OCI-LY1 (cell line): ENCODE measurements around the gene TMEM178B.

Source experiments
- H2AFZ ChIP-seq: fragments of 200-600 bp; sonication (generic), shearing (Covaris generic); 2 replicates; pipeline ENCODE4 v1.6.0; 2014; ENCODE audit warnings: antibody characterized with exemption, mild to moderate bottlenecking, low read length
- H3F3A ChIP-seq: fragments of 200-600 bp; sonication (generic), shearing (Covaris generic); 2 replicates; pipeline ENCODE4 v1.6.0; 2014; ENCODE audit warnings: mild to moderate bottlenecking, antibody characterized with exemption, low read length, moderate library complexity; ENCODE audit not compliant: insufficient read depth
- H3K27ac ChIP-seq: fragments of 200-600 bp; sonication (generic); 2 replicates; pipeline ENCODE4 v1.5.1; 2014; ENCODE audit warnings: low read length, mixed run types, mild to moderate bottlenecking, low read depth; ENCODE audit not compliant: poor library complexity, severe bottlenecking
- H3K27me3 ChIP-seq: fragments of 200-600 bp; sonication (generic); 2 replicates; pipeline ENCODE4 v1.6.0; 2014; ENCODE audit warnings: antibody characterized with exemption, mild to moderate bottlenecking, low read length, moderate library complexity; ENCODE audit not compliant: insufficient read depth
- H3K36me3 ChIP-seq: fragments of 200-600 bp; sonication (generic); 2 replicates; pipeline ENCODE4 v1.6.1; 2014; ENCODE audit warnings: mild to moderate bottlenecking, antibody characterized with exemption, low read length, moderate library complexity, mixed read lengths; ENCODE audit not compliant: insufficient read depth
- H3K4me1 ChIP-seq: fragments of 200-600 bp; sonication (generic); 2 replicates; pipeline ENCODE4 v1.5.1; 2014; ENCODE audit warnings: mild to moderate bottlenecking, low read length, moderate library complexity; ENCODE audit not compliant: insufficient read depth, severe bottlenecking
- H3K4me2 ChIP-seq: fragments of 200-600 bp; sonication (generic), shearing (Covaris generic); 2 replicates; pipeline ENCODE4 v1.6.1; 2014; ENCODE audit warnings: low read length
- H3K4me3 ChIP-seq: fragments of 200-600 bp; sonication (generic); 2 replicates; pipeline ENCODE4 v1.5.1; 2014; ENCODE audit warnings: low read length, low read depth, mild to moderate bottlenecking, mixed read lengths; ENCODE audit not compliant: poor library complexity, severe bottlenecking
- H3K79me2 ChIP-seq: fragments of 200-600 bp; shearing (Covaris generic); 2 replicates; pipeline ENCODE4 v1.6.1; 2016; ENCODE audit warnings: mixed run types, low read length, mixed read lengths; ENCODE audit not compliant: insufficient read depth
- H3K9ac ChIP-seq: fragments of 200-600 bp; sonication (generic), shearing (Covaris generic); 2 replicates; pipeline ENCODE4 v1.6.1; 2014; ENCODE audit warnings: mild to moderate bottlenecking, low read length, mixed read lengths
- H3K9me2 ChIP-seq: fragments of 200-600 bp; sonication (generic), shearing (Covaris generic); 2 replicates; pipeline ENCODE4 v1.6.1; 2014; ENCODE audit warnings: low read depth, mild to moderate bottlenecking, low read length, mixed read lengths
- H3K9me3 ChIP-seq: fragments of 200-600 bp; shearing (Covaris generic); 2 replicates; pipeline ENCODE4 v1.6.1; 2014; ENCODE audit warnings: low read length, mixed read lengths
- H4K20me1 ChIP-seq: fragments of 200-600 bp; sonication (generic), shearing (Covaris generic); 2 replicates; pipeline ENCODE4 v1.6.0; 2016; ENCODE audit warnings: mild to moderate bottlenecking, low read length; ENCODE audit not compliant: insufficient read depth
- EZH2 ChIP-seq: fragments of 200-600 bp; sonication (generic), shearing (Covaris generic); IDR thresholded peaks from 2 replicates; pipeline ENCODE4 v1.8.0; 2017; ENCODE audit warnings: borderline replicate concordance, mixed run types, mild to moderate bottlenecking, antibody characterized with exemption, low read length, moderate library complexity, mixed read lengths
- TF ChIP-seq, protein P1 (sequence below): fragments of 200-600 bp; sonication (generic), shearing (Covaris generic); IDR thresholded peaks from 2 replicates; pipeline ENCODE4 v1.5.1; 2017; ENCODE audit warnings: mild to moderate bottlenecking, antibody characterized with exemption, low read length, moderate library complexity, mixed read lengths

The TMEM178B gene

DNA sequence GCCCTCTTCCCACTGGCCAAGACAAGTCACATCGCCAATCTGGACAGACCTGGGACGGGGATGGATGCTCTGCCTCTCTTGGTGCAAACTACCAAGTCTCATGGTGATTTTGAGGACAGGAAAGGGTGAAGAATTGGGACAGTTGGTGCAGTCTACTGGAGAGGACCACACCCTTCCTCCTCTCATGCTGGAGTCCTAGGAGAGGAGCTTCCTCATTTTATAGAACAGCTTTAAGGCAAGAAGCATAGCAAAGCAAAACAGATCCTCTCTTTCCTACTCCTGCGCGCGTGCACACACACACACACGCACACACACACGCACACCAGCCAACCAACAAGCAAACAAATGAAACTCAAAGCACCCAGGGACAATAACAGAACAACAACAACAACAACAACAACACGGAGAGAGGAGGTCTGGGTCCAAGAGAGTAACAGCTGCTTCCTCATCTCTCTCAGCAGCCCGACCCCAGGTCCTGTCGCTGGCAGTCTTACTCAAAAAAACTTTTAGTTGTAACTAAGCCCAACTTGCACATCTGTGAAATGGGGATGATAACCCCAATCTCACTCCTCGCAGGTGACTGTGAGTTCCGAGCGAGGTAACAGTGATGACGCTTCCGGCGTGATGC lies 83.4 kb downstream of the TMEM178B start:
- H3K9me2 ChIP-seq: no peaks in the 10 kb centered on the region
- H3K4me1 ChIP-seq: no peaks in the 10 kb centered on the region
- no peaks in the 10 kb centered on the region for H3K27me3 ChIP-seq
- H4K20me1 ChIP-seq: no peaks in the 10 kb centered on the region
- no peaks in the 10 kb centered on the region for H3F3A ChIP-seq
- H3K4me2 ChIP-seq: no peak overlapping the region
- no peak overlapping the region for H2AFZ ChIP-seq
- H3K36me3 ChIP-seq: no peaks in the 10 kb centered on the region
- no peak overlapping the region for H3K27ac ChIP-seq
- TF ChIP-seq, protein P1, sequence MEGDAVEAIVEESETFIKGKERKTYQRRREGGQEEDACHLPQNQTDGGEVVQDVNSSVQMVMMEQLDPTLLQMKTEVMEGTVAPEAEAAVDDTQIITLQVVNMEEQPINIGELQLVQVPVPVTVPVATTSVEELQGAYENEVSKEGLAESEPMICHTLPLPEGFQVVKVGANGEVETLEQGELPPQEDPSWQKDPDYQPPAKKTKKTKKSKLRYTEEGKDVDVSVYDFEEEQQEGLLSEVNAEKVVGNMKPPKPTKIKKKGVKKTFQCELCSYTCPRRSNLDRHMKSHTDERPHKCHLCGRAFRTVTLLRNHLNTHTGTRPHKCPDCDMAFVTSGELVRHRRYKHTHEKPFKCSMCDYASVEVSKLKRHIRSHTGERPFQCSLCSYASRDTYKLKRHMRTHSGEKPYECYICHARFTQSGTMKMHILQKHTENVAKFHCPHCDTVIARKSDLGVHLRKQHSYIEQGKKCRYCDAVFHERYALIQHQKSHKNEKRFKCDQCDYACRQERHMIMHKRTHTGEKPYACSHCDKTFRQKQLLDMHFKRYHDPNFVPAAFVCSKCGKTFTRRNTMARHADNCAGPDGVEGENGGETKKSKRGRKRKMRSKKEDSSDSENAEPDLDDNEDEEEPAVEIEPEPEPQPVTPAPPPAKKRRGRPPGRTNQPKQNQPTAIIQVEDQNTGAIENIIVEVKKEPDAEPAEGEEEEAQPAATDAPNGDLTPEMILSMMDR: no peak
- TF ChIP-seq EZH2: no peak
- H3K4me3 ChIP-seq: no peak overlapping the region
- no peaks in the 10 kb centered on the region for H3K9me3 ChIP-seq
- no peak overlapping the region for H3K9ac ChIP-seq
- H3K79me2 ChIP-seq: no peaks in the 10 kb centered on the region

DNA sequence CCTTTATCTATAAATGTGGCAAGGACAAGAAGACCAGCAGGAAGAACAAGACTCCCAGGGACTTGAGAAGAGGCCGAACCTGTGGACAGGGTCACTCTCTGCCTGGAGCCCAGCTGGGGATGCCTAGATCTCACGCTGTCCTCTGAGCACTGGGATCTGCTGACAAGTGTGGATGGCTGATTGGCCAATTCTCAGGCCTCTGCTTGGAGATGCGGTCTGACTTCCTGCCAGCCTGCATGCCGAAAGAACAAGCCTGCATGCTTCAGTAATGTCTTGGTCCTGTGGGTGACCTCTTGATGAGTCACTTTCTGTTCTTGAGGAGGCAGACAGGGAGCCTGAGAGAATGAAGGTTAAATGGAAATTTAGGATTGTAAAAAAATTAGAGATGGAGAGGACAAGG lies 84.7 kb downstream of the TMEM178B start:
- Histone ChIP-seq H3K9ac (no peak overlapping the region), H3K4me2 (no peak overlapping the region), H3K36me3 (no peaks in the 10 kb centered on the region), H3K4me3 (no peak overlapping the region), H3K9me2 (no peaks in the 10 kb centered on the region), H3K27ac (no peak overlapping the region), H3K27me3 (no peaks in the 10 kb centered on the region), H2AFZ (no peak overlapping the region), H3K4me1 (no peaks in the 10 kb centered on the region), H3K9me3 (no peaks in the 10 kb centered on the region), H3F3A (no peaks in the 10 kb centered on the region), H4K20me1 (no peaks in the 10 kb centered on the region), H3K79me2 (no peaks in the 10 kb centered on the region)
- TF ChIP-seq, protein P1: no peak
- TF ChIP-seq EZH2: no peak

DNA sequence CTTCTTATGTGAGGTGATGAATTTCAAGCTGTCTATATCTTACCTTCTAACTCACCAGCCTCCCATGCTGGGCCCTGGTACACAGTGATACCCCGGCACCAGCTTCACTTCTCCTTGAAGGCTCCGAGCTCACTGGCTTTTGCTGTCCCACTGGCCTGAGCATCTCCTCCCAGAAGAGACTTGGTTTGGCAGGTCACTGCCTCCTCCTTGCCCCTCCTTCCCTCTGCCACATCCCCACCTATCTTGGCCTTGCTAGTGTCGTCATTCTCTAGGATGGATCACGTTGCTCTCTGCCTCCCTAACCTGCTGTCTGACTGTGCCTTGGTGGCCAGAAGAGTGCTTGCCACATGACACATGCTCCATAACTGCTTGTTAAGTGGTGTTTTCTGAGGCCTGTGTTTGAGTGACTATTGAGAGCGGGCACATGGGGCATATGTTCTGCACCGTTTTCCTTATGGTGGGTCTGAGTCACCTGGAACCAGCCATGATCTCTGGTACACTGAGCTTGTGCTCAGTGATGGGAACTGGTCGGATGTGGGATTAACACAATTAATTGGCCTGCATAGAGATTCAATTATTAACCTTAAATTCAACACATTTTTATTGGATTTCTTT lies 86.5 kb downstream of the TMEM178B start:
- no peak overlapping the region for H3K9ac ChIP-seq

More for the DNA sequence above, 86.5 kb downstream of the TMEM178B start:
- Histone ChIP-seq H3K4me3 (no peak overlapping the region), H4K20me1 (no peaks in the 10 kb centered on the region), H2AFZ (no peak overlapping the region), H3K9me3 (no peaks in the 10 kb centered on the region), H3K36me3 (no peaks in the 10 kb centered on the region), H3K79me2 (no peaks in the 10 kb centered on the region), H3K27ac (no peak overlapping the region), H3K27me3 (no peaks in the 10 kb centered on the region), H3K9me2 (no peaks in the 10 kb centered on the region), H3K4me1 (no peaks in the 10 kb centered on the region), H3F3A (no peaks in the 10 kb centered on the region), H3K4me2 (no peak overlapping the region)
- TF ChIP-seq EZH2: no peak
- TF ChIP-seq, protein P1: no peak
